ENCODE data around the gene CLHC1. TPM values are rescaled to one million over a fixed set of nuclear protein-coding genes. Genes with fewer than 3 reads are reported as not detected.

Gene CLHC1
- total and polyA plus RNA-seq, 8 donors, result 2.9 to 20.0 (median 7.0) TPM

DNA sequence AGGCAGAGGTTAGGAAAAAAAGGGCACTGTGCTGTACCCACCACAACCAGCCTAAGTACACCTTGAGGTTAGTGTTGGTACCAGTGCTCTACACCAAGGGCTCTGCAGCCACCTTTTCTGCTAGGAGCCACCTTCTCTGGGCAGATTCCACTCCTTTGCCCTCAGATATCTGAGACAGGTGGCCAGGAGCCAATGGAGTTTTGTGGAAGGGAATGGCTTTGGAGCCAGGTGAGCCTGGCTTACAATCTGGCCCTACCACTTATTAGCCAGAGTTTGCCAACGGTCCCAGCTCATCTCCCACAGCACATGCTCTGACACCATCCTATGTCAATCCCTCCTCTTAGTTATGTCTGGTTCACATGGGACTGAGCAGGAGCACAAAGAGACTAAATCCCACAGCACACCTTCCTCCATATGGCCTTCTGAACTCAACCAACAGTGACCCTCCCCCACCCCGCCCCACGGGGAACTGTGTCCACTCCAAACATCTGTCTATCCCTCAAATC lies 77.5 kb downstream of the CLHC1 start:
- Histone ChIP-seq H3K36me3 (no peaks in the 10 kb centered on the region), H3K4me3 (no peak overlapping the region), H3K27ac (no peak overlapping the region), H3K4me1 (peaks cover 39 to 45% (median 40%) of the 10 kb centered on the region in 3 donors), H3K9me3 (no peaks in the 10 kb centered on the region), H3K27me3 (no peaks in the 10 kb centered on the region)
- intact Hi-C loops (cut with DNase I), result no loop called here
- FAIRE-seq (no peak), ATAC-seq (no peak), DNase-seq (no peak)
- 63 to 64% methylated on average over 3 of the region's 3 CpGs for WGBS, 2 donors
- TF ChIP-seq, protein P1, sequence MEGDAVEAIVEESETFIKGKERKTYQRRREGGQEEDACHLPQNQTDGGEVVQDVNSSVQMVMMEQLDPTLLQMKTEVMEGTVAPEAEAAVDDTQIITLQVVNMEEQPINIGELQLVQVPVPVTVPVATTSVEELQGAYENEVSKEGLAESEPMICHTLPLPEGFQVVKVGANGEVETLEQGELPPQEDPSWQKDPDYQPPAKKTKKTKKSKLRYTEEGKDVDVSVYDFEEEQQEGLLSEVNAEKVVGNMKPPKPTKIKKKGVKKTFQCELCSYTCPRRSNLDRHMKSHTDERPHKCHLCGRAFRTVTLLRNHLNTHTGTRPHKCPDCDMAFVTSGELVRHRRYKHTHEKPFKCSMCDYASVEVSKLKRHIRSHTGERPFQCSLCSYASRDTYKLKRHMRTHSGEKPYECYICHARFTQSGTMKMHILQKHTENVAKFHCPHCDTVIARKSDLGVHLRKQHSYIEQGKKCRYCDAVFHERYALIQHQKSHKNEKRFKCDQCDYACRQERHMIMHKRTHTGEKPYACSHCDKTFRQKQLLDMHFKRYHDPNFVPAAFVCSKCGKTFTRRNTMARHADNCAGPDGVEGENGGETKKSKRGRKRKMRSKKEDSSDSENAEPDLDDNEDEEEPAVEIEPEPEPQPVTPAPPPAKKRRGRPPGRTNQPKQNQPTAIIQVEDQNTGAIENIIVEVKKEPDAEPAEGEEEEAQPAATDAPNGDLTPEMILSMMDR (IDR thresholded peaks at IDR 0.05), result no peak

DNA sequence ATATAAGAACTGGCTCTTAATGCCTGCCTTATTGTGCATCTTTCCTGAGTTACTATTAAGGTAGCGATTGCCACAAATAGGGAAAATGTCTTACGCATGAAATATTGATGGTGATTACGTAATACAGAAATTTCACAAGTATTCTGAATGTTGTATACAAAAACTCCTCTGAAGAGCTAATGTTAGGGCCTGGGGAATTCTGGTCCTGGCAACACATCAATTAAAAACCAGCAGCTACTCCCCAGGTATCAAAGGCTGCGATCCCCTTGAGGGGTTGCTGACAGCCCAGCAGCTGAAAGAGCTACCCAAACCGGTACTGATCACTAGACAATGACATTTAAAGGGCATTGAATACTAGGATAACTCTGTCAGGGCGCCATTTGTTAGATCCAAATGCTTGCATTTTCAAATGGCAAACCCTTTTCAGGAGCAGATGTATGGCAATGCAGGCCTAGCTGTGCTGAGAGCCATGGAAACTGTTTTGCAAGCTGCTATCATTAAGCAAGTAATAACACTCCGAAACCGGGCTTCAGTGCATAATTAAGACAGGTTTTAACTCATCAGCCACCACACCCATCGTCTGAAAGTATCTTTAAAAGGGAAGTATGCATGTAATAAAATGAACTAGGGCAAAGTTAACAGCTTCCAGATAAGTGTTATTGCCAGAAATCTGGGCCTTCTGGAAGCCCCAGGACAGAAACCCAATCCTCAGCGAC lies 78.4 kb downstream of the CLHC1 start:
- ATAC-seq, result no peak
- no peaks in the 10 kb centered on the region for H3K27me3 ChIP-seq
- TF ChIP-seq, protein P1 (IDR thresholded peaks at IDR 0.05), result no peak
- FAIRE-seq, result no peak
- no peaks in the 10 kb centered on the region for H3K9me3 ChIP-seq
- H3K27ac ChIP-seq, result no peak overlapping the region
- no peak for DNase-seq
- H3K4me3 ChIP-seq, result no peak overlapping the region
- H3K4me1 ChIP-seq, result peaks cover 30 to 37% (median 31%) of the 10 kb centered on the region in 3 donors
- intact Hi-C loops (cut with DNase I), result no loop called here
- 65 to 73% methylated on average over 10 of the region's 10 CpGs for WGBS, 2 donors
- H3K36me3 ChIP-seq, result no peaks in the 10 kb centered on the region

DNA sequence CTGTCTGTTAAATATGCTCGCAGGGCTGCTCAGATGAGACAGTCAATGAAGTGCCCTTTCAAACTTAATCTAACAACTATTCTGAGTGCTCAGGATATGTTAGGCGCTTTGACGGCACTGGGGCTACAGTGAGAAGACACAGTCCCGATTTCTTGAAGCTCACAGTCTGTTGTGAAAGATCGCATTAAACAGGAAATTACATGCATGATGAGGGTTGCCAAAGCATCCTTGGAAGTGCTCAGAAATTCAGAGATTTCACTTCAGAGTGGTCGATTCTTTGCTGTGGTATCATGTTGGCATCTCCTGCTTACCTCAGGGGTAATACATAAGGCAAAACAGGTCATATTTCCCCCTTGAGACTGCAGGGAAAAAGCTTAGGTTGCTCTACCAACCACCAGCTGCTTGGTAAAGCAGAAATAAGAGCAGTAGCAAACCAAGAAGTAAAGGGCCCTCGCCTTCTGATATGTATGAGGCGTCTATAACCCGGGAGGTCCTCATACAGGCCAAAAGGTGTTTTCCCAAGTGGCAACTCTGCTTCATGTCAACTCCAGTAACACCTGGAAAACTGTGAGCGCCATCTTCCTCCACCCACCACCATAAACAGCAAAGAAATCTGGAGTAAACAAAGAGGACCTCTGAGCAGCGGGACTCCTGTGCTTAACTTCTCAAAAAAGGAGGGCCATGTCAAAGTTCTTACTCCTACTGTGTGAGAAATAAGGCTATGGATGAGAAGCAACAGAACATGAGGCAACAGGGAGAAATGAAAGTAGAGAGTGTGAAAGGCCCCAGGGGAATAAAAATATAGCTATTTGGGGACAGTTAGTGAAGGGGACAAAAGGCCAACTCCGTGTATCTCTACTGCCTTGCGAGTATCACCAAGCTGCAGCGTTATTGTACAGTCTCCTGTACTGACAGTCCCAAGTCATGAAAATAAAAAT lies 79.3 kb downstream of the CLHC1 start:
- DNase-seq (no peak), FAIRE-seq (no peak), ATAC-seq (no peak)
- Histone ChIP-seq H3K27ac (no peak overlapping the region), H3K4me3 (no peak overlapping the region), H3K36me3 (no peaks in the 10 kb centered on the region), H3K4me1 (peaks cover 22 to 27% (median 24%) of the 10 kb centered on the region in 3 donors), H3K27me3 (no peaks in the 10 kb centered on the region), H3K9me3 (no peaks in the 10 kb centered on the region)
- 89% methylated on average over 14 of the region's 14 CpGs for WGBS, 2 donors
- TF ChIP-seq, protein P1 (IDR thresholded peaks at IDR 0.05), result no peak
- intact Hi-C loops (cut with DNase I), result no loop called here

DNA sequence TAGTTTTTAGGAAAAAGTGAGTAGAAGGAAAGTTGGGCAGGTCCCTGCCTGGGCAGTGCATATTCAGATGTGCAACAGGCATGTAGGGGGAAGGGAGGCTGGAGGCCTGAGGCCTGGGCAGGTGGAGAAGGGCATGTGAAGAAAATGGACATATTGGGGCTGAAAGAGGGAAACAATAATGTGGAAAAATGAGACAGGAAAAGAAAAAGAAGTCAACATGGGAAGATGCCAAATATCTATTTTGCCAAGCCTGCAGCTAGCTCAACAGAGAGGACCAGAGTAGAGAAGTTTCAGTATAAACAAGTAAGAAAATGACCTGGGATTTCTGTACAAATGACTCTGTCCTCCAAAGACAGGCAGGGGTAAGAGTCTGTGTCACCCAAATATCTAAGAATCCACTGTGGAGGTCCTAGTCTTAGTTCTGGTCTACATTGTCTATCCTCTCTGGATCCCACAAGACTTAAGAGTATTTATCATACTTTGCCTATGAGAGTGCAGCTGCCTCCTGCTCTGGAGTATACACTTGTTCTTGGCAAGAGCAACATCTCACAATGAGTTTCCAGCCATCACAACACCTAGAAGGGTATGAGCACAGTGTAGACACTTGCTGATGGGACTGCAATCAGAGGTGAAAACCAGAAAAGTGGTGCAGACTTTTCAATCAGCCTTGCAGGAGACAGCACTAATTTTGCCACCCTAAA lies 80.2 kb downstream of the CLHC1 start:
- DNase-seq (no peak), ATAC-seq (no peak), FAIRE-seq (no peak)
- H3K4me1 ChIP-seq, result peaks cover 14 to 18% (median 17%) of the 10 kb centered on the region in 3 donors
- H3K27ac ChIP-seq, result no peak overlapping the region
- no peaks in the 10 kb centered on the region for H3K9me3 ChIP-seq
- intact Hi-C loops (cut with DNase I), result no loop called here
- no peaks in the 10 kb centered on the region for H3K36me3 ChIP-seq
- H3K27me3 ChIP-seq, result no peaks in the 10 kb centered on the region
- no peak overlapping the region for H3K4me3 ChIP-seq
- TF ChIP-seq, protein P1 (IDR thresholded peaks at IDR 0.05), result no peak
